OCI-LY3 (cell line): ENCODE measurements around the gene EPC2.
"Not testable (repeated sequence)": the region's sequence is repeated elsewhere in the genome, so short reads cannot be mapped to it uniquely, and the experiment has no call there.

Experiments used
- H2AFZ ChIP-seq: fragments of 200-600, 300-600 bp; shearing (Covaris generic); 2 replicates; pipeline ENCODE4 v1.6.0; 2014; ENCODE audit warnings: antibody characterized with exemption, low read depth, low read length
- H3K27ac ChIP-seq: fragments of 200-600, 300-600 bp; sonication (generic); 2 replicates; pipeline ENCODE4 v1.5.1; 2014; ENCODE audit warnings: mild to moderate bottlenecking, low read length, moderate library complexity, mixed read lengths
- H3K27me3 ChIP-seq: fragments of 200-600, 300-600 bp; sonication (generic); 2 replicates; pipeline ENCODE4 v1.6.1; 2014; ENCODE audit warnings: low read depth, low read length, mixed read lengths
- H3K36me3 ChIP-seq: fragments of 200-600, 300-600 bp; sonication (generic); replicated peaks from 2 replicates; pipeline ENCODE3; 2014; ENCODE audit warnings: low read depth, low read length, mixed read lengths
- H3K4me1 ChIP-seq: fragments of 300-600, 200-600 bp; sonication (generic); 2 replicates; pipeline ENCODE4 v1.6.1; 2014; ENCODE audit warnings: low read length, mixed read lengths
- H3K4me2 ChIP-seq: fragments of 200-600, 300-600 bp; sonication (generic); 2 replicates; pipeline ENCODE4 v1.6.1; 2014; ENCODE audit warnings: low read length, mixed read lengths
- H3K4me3 ChIP-seq: fragments of 300-600, 200-600 bp; sonication (generic); 2 replicates; pipeline ENCODE4 v1.5.1; 2014; ENCODE audit warnings: antibody characterized with exemption, mild to moderate bottlenecking, low read length, moderate library complexity
- H3K79me2 ChIP-seq: fragments of 300-600, 200-600 bp; shearing (Covaris generic); 2 replicates; pipeline ENCODE4 v1.6.1; 2014; ENCODE audit warnings: mild to moderate bottlenecking, low read length, mixed read lengths
- H3K9ac ChIP-seq: fragments of 300-600, 200-600 bp; shearing (Covaris generic); 2 replicates; pipeline ENCODE4 v1.6.0; 2014; ENCODE audit warnings: mild to moderate bottlenecking, low read length, moderate library complexity
- H3K9me3 ChIP-seq: fragments of 200-600, 300-600 bp; shearing (Covaris generic); 2 replicates; pipeline ENCODE4 v1.6.1; 2014; ENCODE audit warnings: low read length, mixed read lengths; ENCODE audit not compliant: insufficient read depth
- H4K20me1 ChIP-seq: fragments of 200-600, 300-600 bp; sonication (generic); 2 replicates; pipeline ENCODE4 v1.6.1; 2016; ENCODE audit warnings: low read length, mixed read lengths; ENCODE audit not compliant: insufficient read depth
- EZH2phosphoT487 ChIP-seq: fragments of 200-600 bp; shearing (Covaris generic); IDR thresholded peaks from 2 replicates; pipeline ENCODE4 v1.6.1; 2018; ENCODE audit warnings: antibody characterized with exemption, mixed run types, low read depth
- TF ChIP-seq, protein P1 (sequence below): fragments of 200-600, 300-600 bp; sonication (generic); IDR thresholded peaks from 2 replicates; pipeline ENCODE4 v1.5.1; 2014; ENCODE audit warnings: antibody characterized with exemption, low read length, low read depth

EPC2 gene

DNA sequence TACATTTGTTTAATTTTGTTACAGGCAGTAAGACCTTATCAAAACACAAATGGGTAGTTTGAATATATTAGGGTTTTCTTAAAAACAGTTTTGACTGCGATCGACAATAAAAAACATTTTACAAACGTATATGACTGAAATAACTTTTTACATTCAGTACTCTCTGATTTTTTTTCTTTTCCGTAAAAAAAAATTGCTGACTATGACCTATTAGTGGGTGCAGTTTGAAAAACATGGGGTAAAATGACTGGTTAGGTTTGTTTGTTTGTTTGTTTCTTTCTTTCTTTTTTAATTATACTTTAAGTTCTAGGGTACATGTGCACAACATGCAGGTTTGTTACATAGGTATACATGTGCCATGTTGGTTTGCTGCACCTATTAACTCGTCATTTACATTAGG is 36.9 kb downstream of the EPC2 start:
- H2AFZ ChIP-seq: no peak overlapping the region
- no peak overlapping the region for H3K27ac ChIP-seq
- no peak overlapping the region for H3K4me3 ChIP-seq
- TF ChIP-seq EZH2phosphoT487: no peak
- TF ChIP-seq, protein P1, sequence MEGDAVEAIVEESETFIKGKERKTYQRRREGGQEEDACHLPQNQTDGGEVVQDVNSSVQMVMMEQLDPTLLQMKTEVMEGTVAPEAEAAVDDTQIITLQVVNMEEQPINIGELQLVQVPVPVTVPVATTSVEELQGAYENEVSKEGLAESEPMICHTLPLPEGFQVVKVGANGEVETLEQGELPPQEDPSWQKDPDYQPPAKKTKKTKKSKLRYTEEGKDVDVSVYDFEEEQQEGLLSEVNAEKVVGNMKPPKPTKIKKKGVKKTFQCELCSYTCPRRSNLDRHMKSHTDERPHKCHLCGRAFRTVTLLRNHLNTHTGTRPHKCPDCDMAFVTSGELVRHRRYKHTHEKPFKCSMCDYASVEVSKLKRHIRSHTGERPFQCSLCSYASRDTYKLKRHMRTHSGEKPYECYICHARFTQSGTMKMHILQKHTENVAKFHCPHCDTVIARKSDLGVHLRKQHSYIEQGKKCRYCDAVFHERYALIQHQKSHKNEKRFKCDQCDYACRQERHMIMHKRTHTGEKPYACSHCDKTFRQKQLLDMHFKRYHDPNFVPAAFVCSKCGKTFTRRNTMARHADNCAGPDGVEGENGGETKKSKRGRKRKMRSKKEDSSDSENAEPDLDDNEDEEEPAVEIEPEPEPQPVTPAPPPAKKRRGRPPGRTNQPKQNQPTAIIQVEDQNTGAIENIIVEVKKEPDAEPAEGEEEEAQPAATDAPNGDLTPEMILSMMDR: no peak
- no peaks in the 10 kb centered on the region for H3K4me1 ChIP-seq
- H4K20me1 ChIP-seq: peaks cover 53% of the 10 kb centered on the region
- H3K79me2 ChIP-seq: peaks cover 93% of the 10 kb centered on the region
- H3K4me2 ChIP-seq: no peak overlapping the region
- H3K9me3 ChIP-seq: no peaks in the 10 kb centered on the region
- H3K27me3 ChIP-seq: no peaks in the 10 kb centered on the region
- H3K36me3 ChIP-seq: no peaks in the 10 kb centered on the region
- no peak overlapping the region for H3K9ac ChIP-seq

DNA sequence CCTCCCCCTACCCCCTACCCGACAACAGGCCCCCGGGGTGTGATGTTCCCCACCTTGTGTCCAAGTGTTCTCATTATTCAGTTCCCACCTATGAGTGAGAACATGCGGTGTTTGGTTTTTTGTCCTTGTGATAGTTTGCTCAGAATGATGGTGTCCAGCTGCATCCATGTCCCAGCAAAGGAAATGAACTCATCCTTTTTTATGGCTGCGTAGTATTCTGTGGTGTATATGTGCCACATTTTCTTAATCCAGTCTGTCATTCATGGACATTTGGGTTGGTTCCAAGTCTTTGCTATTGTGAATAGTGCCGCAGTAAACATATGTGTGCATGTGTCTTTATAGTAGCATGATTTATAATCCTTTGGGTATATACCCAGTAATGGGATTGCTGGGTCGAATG is 37.3 kb downstream of the EPC2 start:
- not testable (repeated sequence) for H2AFZ ChIP-seq, H3K27ac ChIP-seq, H3K9ac ChIP-seq, H3K27me3 ChIP-seq, H3K4me1 ChIP-seq, H3K9me3 ChIP-seq, H3K36me3 ChIP-seq, H3K4me2 ChIP-seq, H3K4me3 ChIP-seq
- Histone ChIP-seq H3K79me2 (peaks cover 93% of the 10 kb centered on the region), H4K20me1 (peaks cover 53% of the 10 kb centered on the region)

DNA sequence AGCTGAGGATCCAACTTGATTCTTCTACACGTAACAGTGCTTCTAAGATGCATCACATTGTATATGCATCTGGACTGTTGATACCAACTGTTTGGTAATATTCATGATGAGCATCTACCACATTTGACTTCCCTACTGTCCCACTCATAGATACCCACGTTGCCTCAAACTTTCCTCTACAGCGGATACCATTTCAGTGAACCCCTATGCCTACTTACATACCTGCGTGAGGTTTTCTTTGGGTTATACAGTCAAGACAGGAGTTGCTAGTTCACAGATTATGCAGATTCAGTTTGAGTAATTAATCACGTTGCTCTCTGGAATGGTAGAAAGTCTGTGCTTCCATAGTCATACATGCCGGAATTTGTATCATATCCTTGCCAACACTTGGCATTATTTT is 40.0 kb downstream of the EPC2 start:
- Histone ChIP-seq H3K4me1 (no peaks in the 10 kb centered on the region), H3K79me2 (peaks cover 97% of the 10 kb centered on the region), H3K36me3 (peaks cover 3% of the 10 kb centered on the region), H2AFZ (no peak overlapping the region), H3K27ac (no peak overlapping the region), H3K4me2 (no peak overlapping the region), H4K20me1 (peaks cover 59% of the 10 kb centered on the region), H3K27me3 (no peaks in the 10 kb centered on the region), H3K4me3 (no peak overlapping the region), H3K9ac (no peak overlapping the region), H3K9me3 (no peaks in the 10 kb centered on the region)
- no peak for TF ChIP-seq EZH2phosphoT487
- TF ChIP-seq, protein P1: no peak

DNA sequence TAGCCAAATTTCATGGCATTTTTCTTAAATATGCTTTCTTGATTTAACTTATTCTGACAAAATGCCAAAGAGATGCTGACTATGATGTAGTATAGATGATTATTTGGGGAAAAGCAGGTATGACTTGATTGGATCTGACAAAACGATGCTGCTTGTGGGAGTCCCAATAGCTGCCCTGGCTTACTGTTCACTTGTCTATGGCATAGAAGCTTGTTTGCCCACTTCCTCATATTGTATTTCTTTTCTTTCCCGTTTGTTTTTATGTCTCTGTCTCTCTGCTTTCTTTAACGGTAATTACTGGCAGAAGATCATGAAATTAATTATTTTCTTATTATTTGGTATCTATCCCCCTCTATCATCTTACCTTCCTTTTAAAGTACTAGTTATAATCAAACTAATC is 43.0 kb downstream of the EPC2 start:
- Histone ChIP-seq H3K27me3 (no peaks in the 10 kb centered on the region), H3K36me3 (peaks cover 11% of the 10 kb centered on the region), H3K27ac (no peak overlapping the region), H3K9ac (no peak overlapping the region), H3K4me3 (no peak overlapping the region), H3K4me1 (no peaks in the 10 kb centered on the region), H3K4me2 (no peak overlapping the region), H4K20me1 (peaks cover 38% of the 10 kb centered on the region), H3K9me3 (no peaks in the 10 kb centered on the region), H3K79me2 (peaks cover 68% of the 10 kb centered on the region), H2AFZ (no peak overlapping the region)
- no peak for TF ChIP-seq EZH2phosphoT487
- TF ChIP-seq, protein P1: no peak

DNA sequence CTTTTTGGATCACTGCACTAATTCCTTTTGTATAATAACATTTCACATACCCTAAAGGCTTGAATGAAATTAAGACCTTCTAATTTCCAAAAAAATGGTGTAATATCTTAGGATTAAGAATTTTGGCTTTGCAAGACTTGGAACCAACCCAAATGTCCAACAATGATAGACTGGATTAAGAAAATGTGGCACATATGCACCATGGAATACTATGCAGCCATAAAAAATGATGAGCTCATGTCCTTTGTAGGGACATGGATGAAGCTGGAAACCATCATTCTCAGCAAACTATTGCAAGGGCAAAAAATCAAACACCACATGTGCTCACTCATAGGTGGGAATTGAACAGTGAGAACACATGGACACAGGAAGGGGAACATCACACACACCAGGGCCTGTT is 43.5 kb downstream of the EPC2 start:
- not testable (repeated sequence) for H3K4me3 ChIP-seq, H3K27ac ChIP-seq, H3K9me3 ChIP-seq, H3K4me2 ChIP-seq, H3K9ac ChIP-seq, H2AFZ ChIP-seq, H3K27me3 ChIP-seq, H3K4me1 ChIP-seq
- H3K79me2 ChIP-seq: peaks cover 64% of the 10 kb centered on the region
- H4K20me1 ChIP-seq: peaks cover 38% of the 10 kb centered on the region
- H3K36me3 ChIP-seq: peaks cover 11% of the 10 kb centered on the region
